ENCODE results near the gene EME2. TPM values are rescaled to one million over a fixed set of nuclear protein-coding genes. Genes with fewer than 3 reads are reported as not detected.

Gene EME2
- total RNA-seq, 4 donors from 2014 or later: 8.8 to 14.4 (median 10.1) TPM

GRCh38 chr16:1749152-1750117 is 23.2 kb upstream of the EME2 start:
- 93 to 95% methylated on average over 15 to 22 of the region's 29 CpGs for WGBS, 2 donors
- TF ChIP-seq CTCF (IDR thresholded peaks at IDR 0.05) (no peak), POLR2A (IDR thresholded peaks at IDR 0.05) (no peak)
- no peak for DNase-seq

DNA sequence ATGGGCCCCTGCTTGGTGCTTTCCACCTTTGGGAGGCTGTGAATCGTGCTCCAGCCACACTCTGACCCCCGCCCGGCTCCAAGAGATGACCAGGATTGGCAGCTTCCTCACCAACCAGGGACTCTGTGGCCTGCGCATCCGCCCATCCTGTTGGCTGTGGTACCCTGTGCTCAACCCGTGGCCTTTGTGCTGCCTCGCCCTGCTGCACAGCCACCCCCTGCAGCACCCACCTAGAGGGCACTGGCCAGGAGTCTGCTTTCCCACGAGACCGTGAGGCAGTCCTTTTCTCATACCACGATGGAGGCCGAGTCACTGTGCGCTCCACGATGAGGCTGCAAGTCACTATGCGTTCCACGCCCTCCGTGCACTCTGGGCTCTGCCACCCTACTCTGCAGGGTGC is 20.7 kb upstream of the EME2 start:
- intact Hi-C loops (cut with DNase I): no loop called here
- H3K4me3 ChIP-seq: no peak overlapping the region
- H3K9me3 ChIP-seq: no peaks in the 10 kb centered on the region
- no peaks in the 10 kb centered on the region for H3K27me3 ChIP-seq
- no peak overlapping the region for H3K27ac ChIP-seq
- TF ChIP-seq CTCF (IDR thresholded peaks at IDR 0.05) (no peak), POLR2A (IDR thresholded peaks at IDR 0.05) (no peak)
- H3K36me3 ChIP-seq: peaks cover 16 to 93% (median 26%) of the 10 kb centered on the region in 3 donors
- WGBS, 2 donors: 94 to 100% methylated on average over 3 to 12 of the region's 16 CpGs
- peaks cover 0 to 21% (median 4%) of the 10 kb centered on the region in 3 donors for H3K4me1 ChIP-seq
- DNase-seq: no peak

More at GRCh38 chr16:1749152-1750117, 23.2 kb upstream of the EME2 start:
- no peak overlapping the region for H3K27ac ChIP-seq
- no peaks in the 10 kb centered on the region for H3K27me3 ChIP-seq
- peaks cover 0 to 5% (median 0%) of the 10 kb centered on the region in 3 donors for H3K4me1 ChIP-seq
- H3K36me3 ChIP-seq: peaks cover 17 to 98% (median 28%) of the 10 kb centered on the region in 3 donors
- H3K9me3 ChIP-seq: no peaks in the 10 kb centered on the region
- no peak overlapping the region for H3K4me3 ChIP-seq
- intact Hi-C loops (cut with DNase I): no loop called here

DNA sequence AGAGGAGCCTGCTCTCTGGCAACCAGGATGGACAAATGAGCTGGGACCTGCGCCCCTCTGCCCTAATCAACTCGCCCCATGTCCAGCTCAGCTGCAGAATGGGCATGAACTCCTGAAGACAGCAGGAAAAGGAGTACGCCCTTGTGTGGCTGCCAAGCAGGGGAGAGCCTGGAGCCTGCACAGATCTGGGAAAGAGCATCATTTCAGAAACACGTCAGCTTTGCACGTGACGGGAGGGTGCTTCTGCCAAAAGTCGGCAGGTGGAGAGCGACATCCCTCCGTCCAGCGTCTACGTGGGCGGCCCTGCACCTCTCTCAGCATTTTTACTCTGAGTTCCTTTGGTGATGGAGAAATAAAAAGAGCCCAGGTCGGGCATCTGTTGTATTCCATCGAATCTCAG is 19.8 kb upstream of the EME2 start:
- H3K27ac ChIP-seq: no peak overlapping the region
- peaks cover 0 to 26% (median 4%) of the 10 kb centered on the region in 3 donors for H3K4me1 ChIP-seq
- no peak overlapping the region for H3K4me3 ChIP-seq
- intact Hi-C loops (cut with DNase I): no loop called here
- no peaks in the 10 kb centered on the region for H3K9me3 ChIP-seq
- WGBS, 2 donors: 95 to 97% methylated on average over 12 to 14 of the region's 14 CpGs
- H3K27me3 ChIP-seq: no peaks in the 10 kb centered on the region
- peaks cover 10 to 93% (median 19%) of the 10 kb centered on the region in 3 donors for H3K36me3 ChIP-seq
- TF ChIP-seq CTCF (IDR thresholded peaks at IDR 0.05) (no peak), POLR2A (IDR thresholded peaks at IDR 0.05) (no peak)
- DNase-seq: no peak

GRCh38 chr16:1754204-1754603 is 18.4 kb upstream of the EME2 start:
- no peaks in the 10 kb centered on the region for H3K9me3 ChIP-seq
- H3K4me1 ChIP-seq: peaks cover 0 to 26% (median 4%) of the 10 kb centered on the region in 3 donors
- TF ChIP-seq POLR2A (IDR thresholded peaks at IDR 0.05) (no peak), CTCF (IDR thresholded peaks at IDR 0.05) (no peak)
- peak overlapping the region; percentile 44 to 75 (median 66) for H3K27ac ChIP-seq
- H3K4me3 ChIP-seq: no peak overlapping the region
- WGBS, 2 donors: 76 to 89% methylated on average over 6 to 12 of the region's 12 CpGs
- intact Hi-C loops (cut with DNase I): no loop called here
- peaks cover 0 to 93% (median 10%) of the 10 kb centered on the region in 3 donors for H3K36me3 ChIP-seq
- H3K27me3 ChIP-seq: no peaks in the 10 kb centered on the region
- no peak for DNase-seq
